LNCAP (cell line): ENCODE data around the gene E2F8.

Experiments
- CTCF ChIP-seq: fragments of 450-650 bp; IDR thresholded peaks from 2 replicates; pipeline ENCODE4 v1.5.1; 2017; ENCODE audit warnings: mild to moderate bottlenecking

Gene E2F8

GRCh38 chr11:19199771-19200170, 41.0 kb downstream of the E2F8 start:
- TF ChIP-seq CTCF = no peak

- TF ChIP-seq CTCF = no peak
Measured at GRCh38 chr11:19199048-19199447, 41.7 kb downstream of the E2F8 start.

- TF ChIP-seq CTCF = no peak
Measured at GRCh38 chr11:19196432-19196831, 44.3 kb downstream of the E2F8 start.

- TF ChIP-seq CTCF = no peak
Measured at GRCh38 chr11:19194620-19195308, 46.0 kb downstream of the E2F8 start.

- TF ChIP-seq CTCF = no peak
Measured at GRCh38 chr11:19193916-19194315, 46.8 kb downstream of the E2F8 start.

GRCh38 chr11:19191530-19192169, 49.1 kb downstream of the E2F8 start:
- TF ChIP-seq CTCF = no peak

- no peak for TF ChIP-seq CTCF
Measured at GRCh38 chr11:19187833-19188258, 52.9 kb downstream of the E2F8 start.
